ENCODE results near the gene PICK1. TPM values are rescaled to one million over a fixed set of nuclear protein-coding genes. Genes with fewer than 3 reads are reported as not detected.

The PICK1 gene
- total and polyA plus RNA-seq, 2 experiments from 2014 or later, result 8.4 to 14.4 TPM

- no peak overlapping the region for H3K4me3 ChIP-seq
- H3K79me2 ChIP-seq (ENCODE audit: insufficient read depth), result no peaks in the 10 kb centered on the region
- no peak overlapping the region for H3K9ac ChIP-seq
- H2AFZ ChIP-seq, result no peak overlapping the region
- H3F3A ChIP-seq (ENCODE audit: insufficient read depth), result no peaks in the 10 kb centered on the region
- H3K4me1 ChIP-seq (ENCODE audit: insufficient read depth), result no peaks in the 10 kb centered on the region
- H3K36me3 ChIP-seq (ENCODE audit: low read depth), result no peaks in the 10 kb centered on the region
- in situ Hi-C loops (cut with MboI), result no loop called here
- no peaks in the 10 kb centered on the region for H4K20me1 ChIP-seq (ENCODE audit: insufficient read depth)
- TF ChIP-seq EZH2 (IDR thresholded peaks at IDR 0.05; ENCODE audit: insufficient read depth, poor library complexity, severe bottlenecking) (no peak), EZH2phosphoT487 (IDR thresholded peaks at IDR 0.05; ENCODE audit: insufficient read depth, low read depth) (no peak)
- 85 to 90% methylated on average over 11 of the region's 11 CpGs for WGBS, 2 experiments (ENCODE audit: low coverage in 1 of 2, low lambda C conversion rate in 2 of 2, missing lambda C conversion rate in 2 of 2)
- no peaks in the 10 kb centered on the region for H3K9me2 ChIP-seq (ENCODE audit: insufficient read depth)
- DNase-seq, result no peak
- H3K9me3 ChIP-seq (ENCODE audit: low read depth), result no peaks in the 10 kb centered on the region
- H3K27me3 ChIP-seq (replicated peaks; ENCODE audit: insufficient read depth), result no peaks in the 10 kb centered on the region
- no peak overlapping the region for H3K4me2 ChIP-seq (ENCODE audit: unreplicated experiment)
- H3K27ac ChIP-seq, result no peak overlapping the region
These were observed 13.2 kb downstream of the PICK1 start for GRCh38 chr22:38070250-38070921.

- H3K4me2 ChIP-seq (ENCODE audit: unreplicated experiment), result no peak overlapping the region
- no peak overlapping the region for H3K27ac ChIP-seq
- no peaks in the 10 kb centered on the region for H3F3A ChIP-seq (ENCODE audit: insufficient read depth)
- in situ Hi-C loops (cut with MboI), result no loop called here
- H4K20me1 ChIP-seq (ENCODE audit: insufficient read depth), result no peaks in the 10 kb centered on the region
- H3K9me2 ChIP-seq (ENCODE audit: insufficient read depth), result no peaks in the 10 kb centered on the region
- no peak overlapping the region for H3K4me3 ChIP-seq
- H3K9me3 ChIP-seq (ENCODE audit: low read depth), result no peaks in the 10 kb centered on the region
- H3K27me3 ChIP-seq (replicated peaks; ENCODE audit: insufficient read depth), result no peaks in the 10 kb centered on the region
- TF ChIP-seq EZH2 (IDR thresholded peaks at IDR 0.05; ENCODE audit: insufficient read depth, poor library complexity, severe bottlenecking), result no peak
- no peak for TF ChIP-seq EZH2phosphoT487 (IDR thresholded peaks at IDR 0.05; ENCODE audit: insufficient read depth, low read depth)
- DNase-seq, result no peak
- no peak overlapping the region for H3K9ac ChIP-seq
- no peaks in the 10 kb centered on the region for H3K36me3 ChIP-seq (ENCODE audit: low read depth)
- no peak overlapping the region for H2AFZ ChIP-seq
- WGBS, 2 experiments (ENCODE audit: low coverage in 1 of 2, low lambda C conversion rate in 2 of 2, missing lambda C conversion rate in 2 of 2), result 92 to 94% methylated on average over 22 of the region's 22 CpGs
- H3K4me1 ChIP-seq (ENCODE audit: insufficient read depth), result no peaks in the 10 kb centered on the region
- H3K79me2 ChIP-seq (ENCODE audit: insufficient read depth), result no peaks in the 10 kb centered on the region
These were observed 14.5 kb downstream of the PICK1 start for GRCh38 chr22:38071421-38072321.

- H2AFZ ChIP-seq, result no peak overlapping the region
- H3K27me3 ChIP-seq (replicated peaks; ENCODE audit: insufficient read depth), result no peaks in the 10 kb centered on the region
- H4K20me1 ChIP-seq (ENCODE audit: insufficient read depth), result no peaks in the 10 kb centered on the region
- H3K4me3 ChIP-seq, result no peak overlapping the region
- H3K4me1 ChIP-seq (ENCODE audit: insufficient read depth), result no peaks in the 10 kb centered on the region
- H3K9me2 ChIP-seq (ENCODE audit: insufficient read depth), result no peaks in the 10 kb centered on the region
- DNase-seq, result no peak
- H3K79me2 ChIP-seq (ENCODE audit: insufficient read depth), result no peaks in the 10 kb centered on the region
- no peak overlapping the region for H3K9ac ChIP-seq
- H3K36me3 ChIP-seq (ENCODE audit: low read depth), result no peaks in the 10 kb centered on the region
- WGBS, 2 experiments (ENCODE audit: low coverage in 1 of 2, low lambda C conversion rate in 2 of 2, missing lambda C conversion rate in 2 of 2), result 90 to 91% methylated on average over 25 of the region's 25 CpGs
- in situ Hi-C loops (cut with MboI), result no loop called here
- H3K27ac ChIP-seq, result no peak overlapping the region
- no peak overlapping the region for H3K4me2 ChIP-seq (ENCODE audit: unreplicated experiment)
- TF ChIP-seq EZH2 (IDR thresholded peaks at IDR 0.05; ENCODE audit: insufficient read depth, poor library complexity, severe bottlenecking) (no peak), EZH2phosphoT487 (IDR thresholded peaks at IDR 0.05; ENCODE audit: insufficient read depth, low read depth) (no peak)
- no peaks in the 10 kb centered on the region for H3F3A ChIP-seq (ENCODE audit: insufficient read depth)
- no peaks in the 10 kb centered on the region for H3K9me3 ChIP-seq (ENCODE audit: low read depth)
These were observed 15.3 kb downstream of the PICK1 start for GRCh38 chr22:38072322-38073149.
